Mesenchymal stem cell (in vitro differentiated cells and primary cell): Measurements from ENCODE around the gene CFAP251.

Experiments used
- DNase-seq: peaks from one replicate; pipeline ENCODE4 v3.0.0-alpha.2; 2013
- H2AFZ ChIP-seq: one replicate; pipeline ENCODE4 v1.6.1; 2013; ENCODE audit warnings: low read depth, mild to moderate bottlenecking, control low read depth, inconsistent platforms, low read length, moderate library complexity
- H2AK5ac ChIP-seq: 2 replicates; pipeline ENCODE4 v1.6.1; 2013; ENCODE audit warnings: low read length, moderate library complexity, mild to moderate bottlenecking, inconsistent platforms; ENCODE audit not compliant: severe bottlenecking
- H2BK120ac ChIP-seq: one replicate; pipeline ENCODE4 v1.6.1; 2013; ENCODE audit warnings: low read depth, mild to moderate bottlenecking, inconsistent platforms, low read length, moderate library complexity
- H2BK12ac ChIP-seq, 2 experiments: one replicate each; pipeline ENCODE4 v1.6.1; 2013; ENCODE audit warnings: inconsistent platforms in 2 of 2, low read length in 2 of 2, mild to moderate bottlenecking in 2 of 2, moderate library complexity in 2 of 2, control low read depth in 1 of 2
- H2BK15ac ChIP-seq: one replicate; pipeline ENCODE4 v1.6.1; 2013; ENCODE audit warnings: mild to moderate bottlenecking, low read depth, inconsistent platforms; ENCODE audit not compliant: poor library complexity, severe bottlenecking
- H2BK5ac ChIP-seq: 2 replicates; pipeline ENCODE4 v1.6.1; 2013; ENCODE audit warnings: low read depth, mild to moderate bottlenecking, low read length, control low read depth, inconsistent platforms; ENCODE audit not compliant: poor library complexity, severe bottlenecking
- H3K14ac ChIP-seq, 2 experiments: one replicate each; pipeline ENCODE4 v1.6.1; 2013; ENCODE audit warnings: inconsistent platforms in 2 of 2, low read length in 2 of 2, control low read depth in 1 of 2, mild to moderate bottlenecking in 1 of 2, moderate library complexity in 1 of 2
- H3K18ac ChIP-seq, 2 experiments: one replicate each; pipeline ENCODE4 v1.6.1; 2013; ENCODE audit warnings: inconsistent platforms in 2 of 2, low read length in 2 of 2, control low read depth in 1 of 2, low read depth in 1 of 2, mild to moderate bottlenecking in 1 of 2
- H3K23ac ChIP-seq, 2 experiments: one replicate each; pipeline ENCODE4 v1.6.1; 2013; ENCODE audit warnings: inconsistent platforms in 2 of 2, low read length in 2 of 2, mild to moderate bottlenecking in 2 of 2, moderate library complexity in 2 of 2, control low read depth in 1 of 2
- H3K27ac ChIP-seq: 2 replicates; pipeline ENCODE4 v1.5.1; 2013; ENCODE audit warnings: mild to moderate bottlenecking, moderate library complexity, low read length, control low read depth, inconsistent platforms; ENCODE audit not compliant: poor library complexity, severe bottlenecking
- H3K27me3 ChIP-seq, 2 experiments: 2 replicates each; pipeline versions ENCODE4 v1.6.1 to v1.7.0; 2013; ENCODE audit warnings: low read length in 2 of 2, mild to moderate bottlenecking in 2 of 2, moderate library complexity in 2 of 2, control low read depth in 1 of 2, inconsistent platforms in 1 of 2; ENCODE audit not compliant: control insufficient read depth in 1 of 2, insufficient read depth in 1 of 2
- H3K36me3 ChIP-seq, 2 experiments: 2 replicates each; pipeline versions ENCODE4 v1.6.1 to v1.7.0; 2013; ENCODE audit warnings: low read length in 2 of 2, control low read depth in 1 of 2, inconsistent platforms in 1 of 2, low read depth in 1 of 2, mild to moderate bottlenecking in 1 of 2; ENCODE audit not compliant: insufficient read depth in 2 of 2, control insufficient read depth in 1 of 2
- H3K4ac ChIP-seq, 2 experiments: one replicate each; pipeline ENCODE4 v1.6.1; 2013; ENCODE audit warnings: inconsistent platforms in 2 of 2, low read length in 2 of 2, mild to moderate bottlenecking in 2 of 2, moderate library complexity in 2 of 2, control low read depth in 1 of 2, low read depth in 1 of 2
- H3K4me1 ChIP-seq: 2 replicates; pipeline ENCODE4 v1.6.1; 2013; ENCODE audit warnings: low read depth, low read length, control low read depth; ENCODE audit not compliant: control insufficient read depth, insufficient read depth
- H3K4me2 ChIP-seq: 2 replicates; pipeline ENCODE4 v1.6.1; 2013; ENCODE audit warnings: low read length, mild to moderate bottlenecking, inconsistent platforms; ENCODE audit not compliant: poor library complexity, severe bottlenecking
- H3K4me3 ChIP-seq, 2 experiments: 2 replicates each; pipeline versions ENCODE4 v1.5.1 to v1.7.0; 2013; ENCODE audit warnings: low read length in 2 of 2, mild to moderate bottlenecking in 2 of 2, control low read depth in 1 of 2, low read depth in 1 of 2; ENCODE audit not compliant: insufficient read depth in 1 of 2
- H3K79me1 ChIP-seq: replicated peaks from 2 replicates; pipeline ENCODE4 v1.6.1; 2013; ENCODE audit warnings: mild to moderate bottlenecking, control low read depth, low read length, inconsistent platforms; ENCODE audit not compliant: poor library complexity, severe bottlenecking
- H3K9ac ChIP-seq: 2 replicates; pipeline ENCODE4 v1.7.0; 2013; ENCODE audit warnings: mild to moderate bottlenecking, low read length, moderate library complexity
- H3K9me3 ChIP-seq: 2 replicates; pipeline ENCODE4 v1.7.0; 2013; ENCODE audit warnings: mild to moderate bottlenecking, low read length; ENCODE audit not compliant: control insufficient read depth
- H4K8ac ChIP-seq: one replicate; pipeline ENCODE4 v1.6.1; 2013; ENCODE audit warnings: inconsistent platforms, mild to moderate bottlenecking, low read length, moderate library complexity
- H4K91ac ChIP-seq: one replicate; pipeline ENCODE4 v1.6.1; 2013; ENCODE audit warnings: mild to moderate bottlenecking, low read length, inconsistent platforms
- WGBS: methylation state at CpG from one replicate; pipeline ENCODE4 v1.1.7; 2013; ENCODE audit warnings: mixed read lengths; 5-methylcytosine and 5-hydroxymethylcytosine counted together

The CFAP251 gene

GRCh38 chr12:122028165-122028904 is 109.9 kb downstream of the CFAP251 start:
- no peak overlapping the region for H4K8ac ChIP-seq
- DNase-seq = no peak
- peaks cover 48% of the 10 kb centered on the region for H3K79me1 ChIP-seq
- no peak overlapping the region for H3K9ac ChIP-seq
- H4K91ac ChIP-seq = no peak overlapping the region
- H3K4me3 ChIP-seq = no peak overlapping the region
- no peak overlapping the region for H2AFZ ChIP-seq
- no peak overlapping the region for H2BK120ac ChIP-seq
- H3K4ac ChIP-seq = peak overlapping the region in 1 of 2 experiments; percentile 6
- H3K18ac ChIP-seq = no peak overlapping the region
- H3K36me3 ChIP-seq = peaks cover 0 to 16% of the 10 kb centered on the region in 2 experiments
- no peak overlapping the region for H3K4me2 ChIP-seq
- no peaks in the 10 kb centered on the region for H3K27me3 ChIP-seq
- no peak overlapping the region for H3K23ac ChIP-seq
- no peak overlapping the region for H2BK12ac ChIP-seq
- no peak overlapping the region for H3K14ac ChIP-seq
- 92% methylated on average over 11 of the region's 12 CpGs for WGBS
- peak overlapping the region; percentile 34 for H2BK15ac ChIP-seq
- peak overlapping the region; percentile 61 for H2AK5ac ChIP-seq
- no peaks in the 10 kb centered on the region for H3K9me3 ChIP-seq
- H2BK5ac ChIP-seq = no peak overlapping the region
- no peak overlapping the region for H3K27ac ChIP-seq
- H3K4me1 ChIP-seq = peaks cover 43% of the 10 kb centered on the region

- Histone ChIP-seq H3K9me3 (no peaks in the 10 kb centered on the region), H2AFZ (no peak overlapping the region), H3K14ac (no peak overlapping the region), H3K27me3 (no peaks in the 10 kb centered on the region), H2AK5ac (no peak overlapping the region), H3K27ac (no peak overlapping the region), H2BK120ac (no peak overlapping the region), H3K9ac (no peak overlapping the region), H4K8ac (no peak overlapping the region), H3K36me3 (peaks cover 0 to 16% of the 10 kb centered on the region in 2 experiments), H3K4me2 (no peak overlapping the region), H3K4me1 (peaks cover 37% of the 10 kb centered on the region), H3K4ac (no peak overlapping the region), H3K18ac (no peak overlapping the region), H3K4me3 (no peak overlapping the region), H3K79me1 (peaks cover 52% of the 10 kb centered on the region), H2BK12ac (no peak overlapping the region), H4K91ac (no peak overlapping the region), H2BK15ac (peak overlapping the region; percentile 57), H2BK5ac (no peak overlapping the region), H3K23ac (no peak overlapping the region)
- DNase-seq = no peak
- WGBS = 94% methylated on average over 23 of the region's 23 CpGs
Observed at GRCh38 chr12:122028905-122029560, 110.6 kb downstream of the CFAP251 start.

- Histone ChIP-seq H2BK5ac (no peak overlapping the region), H2BK15ac (peak overlapping the region; percentile 57), H3K4ac (no peak overlapping the region), H4K8ac (no peak overlapping the region), H3K23ac (no peak overlapping the region), H3K27ac (no peak overlapping the region), H3K79me1 (peaks cover 54% of the 10 kb centered on the region), H3K4me1 (peaks cover 35% of the 10 kb centered on the region), H3K14ac (no peak overlapping the region), H2BK120ac (no peak overlapping the region), H3K4me2 (no peak overlapping the region), H3K18ac (no peak overlapping the region), H3K4me3 (no peak overlapping the region), H3K9ac (no peak overlapping the region), H2AFZ (no peak overlapping the region), H2BK12ac (no peak overlapping the region), H2AK5ac (peak overlapping the region; percentile 5), H3K9me3 (no peaks in the 10 kb centered on the region), H4K91ac (no peak overlapping the region), H3K27me3 (no peaks in the 10 kb centered on the region), H3K36me3 (peaks cover 0 to 16% of the 10 kb centered on the region in 2 experiments)
- no peak for DNase-seq
- 87% methylated on average over 27 of the region's 28 CpGs for WGBS
Observed at GRCh38 chr12:122029620-122030423, 111.4 kb downstream of the CFAP251 start.
